Esophagus squamous epithelium (tissue), 4 donors: ENCODE data around the gene VAV3.

Experiments
- CTCF ChIP-seq, 6 experiments: fragments of 450-650 bp in 4 of 6; fragments of 200-600 bp in 2 of 6; sonication (generic) in 2 of 6; IDR thresholded peaks; one replicate each; pipeline ENCODE4 v1.5.1; 2016 to 2019; ENCODE audit warnings: antibody characterized with exemption in 6 of 6, mild to moderate bottlenecking in 4 of 6, moderate library complexity in 4 of 6
- POLR2A ChIP-seq, 4 donors: fragments of 450-650 bp; IDR thresholded peaks; one replicate each; pipeline ENCODE4 v1.6.1; 2017; ENCODE audit warnings: antibody characterized with exemption in 4 of 4, mild to moderate bottlenecking in 4 of 4, moderate library complexity in 3 of 4

GRCh38 chr1:107824946-107825345 is 140.0 kb downstream of the VAV3 start:
- TF ChIP-seq CTCF (IDR thresholded peaks at IDR 0.05) (no peak), POLR2A (IDR thresholded peaks at IDR 0.05) (no peak)
